K562 (cell line): ENCODE data around the gene ZNF672. TPM values are rescaled to one million over a fixed set of nuclear protein-coding genes. Genes with fewer than 3 reads are reported as not detected.

Experiments
- CTCFL ChIP-seq: IDR thresholded peaks from 2 replicates; pipeline ENCODE4 v1.6.1; 2011; ENCODE audit warnings: borderline replicate concordance, low read depth, mild to moderate bottlenecking, moderate library complexity, low read length; ENCODE audit not compliant: insufficient read depth, poor library complexity, severe bottlenecking
- HDAC8 ChIP-seq: fragments of 450-650 bp; IDR thresholded peaks from 2 replicates; pipeline ENCODE4 v1.6.1; 2016; ENCODE audit warnings: mild to moderate bottlenecking, missing genetic modification characterization, moderate library complexity, missing compliant biosample characterization
- KLF1 ChIP-seq: fragments of 450-650 bp; IDR thresholded peaks from 2 replicates; pipeline ENCODE4 v1.6.1; 2016; ENCODE audit warnings: missing genetic modification characterization, missing compliant biosample characterization
- PURB ChIP-seq: sonication (generic); formaldehyde crosslinking; IDR thresholded peaks from 2 replicates; pipeline ENCODE4 v1.9.0; 2021; ENCODE audit warnings: low read depth, mild to moderate bottlenecking, missing genetic modification reagents
- RBFOX2 ChIP-seq: fragments of 200-400 bp; formaldehyde crosslinking; IDR thresholded peaks from 2 replicates; pipeline ENCODE4 v1.6.1; 2017; ENCODE audit warnings: low read depth, mild to moderate bottlenecking, low read length, moderate library complexity
- RCOR1 ChIP-seq, 2 experiments: IDR thresholded peaks; 2 replicates each; pipeline ENCODE4 v1.6.1; 2012; ENCODE audit warnings: low read depth in 2 of 2, low read length in 2 of 2, borderline replicate concordance in 1 of 2, improper control_type of control experiment in 1 of 2
- SIRT6 ChIP-seq: IDR thresholded peaks from one replicate; pipeline ENCODE4 v1.6.1; 2012; ENCODE audit warnings: low read depth, mild to moderate bottlenecking, control low read depth, inconsistent platforms, low read length, moderate library complexity
- SREBF2 ChIP-seq: sonication (generic); formaldehyde crosslinking; IDR thresholded peaks from 2 replicates; pipeline ENCODE4 v1.4.0; 2020; ENCODE audit warnings: mild to moderate bottlenecking, missing genetic modification reagents
- ZNF184 ChIP-seq: sonication (generic); formaldehyde crosslinking; IDR thresholded peaks from 2 replicates; pipeline ENCODE4 v1.5.0; 2020; ENCODE audit warnings: missing genetic modification reagents
- ZNF384 ChIP-seq: IDR thresholded peaks from 2 replicates; pipeline ENCODE4 v1.6.1; 2012; ENCODE audit warnings: low read depth, low read length, improper control_type of control experiment
- polyA plus RNA-seq, 8 experiments: library from polyadenylated mRNA; depleted of rRNA in 4 of 8; stranded (reverse) in 5 of 8; unstranded in 3 of 8; fragments of >200 nt; fragmentation: Nextera tagmentation in 2 of 8; fragmentation: Illumina TruSeq in 1 of 8; extraction: Ambion mirVana in 2 of 8; extraction: Trizol in 1 of 8; gene quantifications; 2 replicates each; pipeline versions ENCODE4 v1.2.1 to v1.2.3, GENCODE V29; 2011 to 2014; ENCODE audit warnings: inconsistent platforms in 1 of 8, missing spikeins in 1 of 8
- total RNA-seq, 7 experiments: library from RNA; depleted of rRNA in 6 of 7; stranded (reverse); fragments of >200 nt in 6 of 7; fragmentation: Illumina TruSeq in 2 of 7; extraction: Trizol in 2 of 7; gene quantifications; 2 replicates each; pipeline versions ENCODE4 v1.2.1 to v1.2.3, GENCODE V29; 2011 to 2021; ENCODE audit warnings: low replicate concordance in 1 of 7
- TF ChIP-seq, protein P1 (sequence below): sonication (generic); formaldehyde crosslinking; IDR thresholded peaks from 2 replicates; pipeline ENCODE4 v1.8.0; 2023; ENCODE audit warnings: missing genetic modification reagents, mild to moderate bottlenecking, borderline replicate concordance
- TF ChIP-seq, protein P2 (sequence below): sonication (generic); formaldehyde crosslinking; IDR thresholded peaks from 2 replicates; pipeline ENCODE4 v1.8.1; 2022; ENCODE audit warnings: missing genetic modification reagents
- TF ChIP-seq, protein P3 (sequence below): fragments of 200-800 bp; sonication (Bioruptor generic); IDR thresholded peaks from 2 replicates; pipeline ENCODE4 v1.6.1; 2017; ENCODE audit warnings: missing genetic modification characterization, missing compliant biosample characterization

The ZNF672 gene
- total and polyA plus RNA-seq, 9 of the 15 experiments (the other 6 are each of a cell fraction or from before 2014, with no cell fraction given) = 1.9 to 57.9 (median 24.1) TPM

- TF ChIP-seq ZNF184 (no peak), RCOR1 (IDR thresholded peaks at IDR 0.05; ENCODE audit: borderline replicate concordance in 1 of 2, low read depth in 2 of 2, low read length in 2 of 2) (0 out of 4 replicates have a peak, but pooled peaks of 1 of the 2 experiments have one; percentile 17), HDAC8 (tag) (no peak), CTCFL (peak; percentile 67), KLF1 (no peak), RBFOX2 (no peak), SIRT6 (no peak), SREBF2 (CRISPR knock-in tag) (no peak), ZNF384 (peak; percentile 70), PURB (CRISPR knock-in tag) (no peak)
- TF ChIP-seq, protein P1, sequence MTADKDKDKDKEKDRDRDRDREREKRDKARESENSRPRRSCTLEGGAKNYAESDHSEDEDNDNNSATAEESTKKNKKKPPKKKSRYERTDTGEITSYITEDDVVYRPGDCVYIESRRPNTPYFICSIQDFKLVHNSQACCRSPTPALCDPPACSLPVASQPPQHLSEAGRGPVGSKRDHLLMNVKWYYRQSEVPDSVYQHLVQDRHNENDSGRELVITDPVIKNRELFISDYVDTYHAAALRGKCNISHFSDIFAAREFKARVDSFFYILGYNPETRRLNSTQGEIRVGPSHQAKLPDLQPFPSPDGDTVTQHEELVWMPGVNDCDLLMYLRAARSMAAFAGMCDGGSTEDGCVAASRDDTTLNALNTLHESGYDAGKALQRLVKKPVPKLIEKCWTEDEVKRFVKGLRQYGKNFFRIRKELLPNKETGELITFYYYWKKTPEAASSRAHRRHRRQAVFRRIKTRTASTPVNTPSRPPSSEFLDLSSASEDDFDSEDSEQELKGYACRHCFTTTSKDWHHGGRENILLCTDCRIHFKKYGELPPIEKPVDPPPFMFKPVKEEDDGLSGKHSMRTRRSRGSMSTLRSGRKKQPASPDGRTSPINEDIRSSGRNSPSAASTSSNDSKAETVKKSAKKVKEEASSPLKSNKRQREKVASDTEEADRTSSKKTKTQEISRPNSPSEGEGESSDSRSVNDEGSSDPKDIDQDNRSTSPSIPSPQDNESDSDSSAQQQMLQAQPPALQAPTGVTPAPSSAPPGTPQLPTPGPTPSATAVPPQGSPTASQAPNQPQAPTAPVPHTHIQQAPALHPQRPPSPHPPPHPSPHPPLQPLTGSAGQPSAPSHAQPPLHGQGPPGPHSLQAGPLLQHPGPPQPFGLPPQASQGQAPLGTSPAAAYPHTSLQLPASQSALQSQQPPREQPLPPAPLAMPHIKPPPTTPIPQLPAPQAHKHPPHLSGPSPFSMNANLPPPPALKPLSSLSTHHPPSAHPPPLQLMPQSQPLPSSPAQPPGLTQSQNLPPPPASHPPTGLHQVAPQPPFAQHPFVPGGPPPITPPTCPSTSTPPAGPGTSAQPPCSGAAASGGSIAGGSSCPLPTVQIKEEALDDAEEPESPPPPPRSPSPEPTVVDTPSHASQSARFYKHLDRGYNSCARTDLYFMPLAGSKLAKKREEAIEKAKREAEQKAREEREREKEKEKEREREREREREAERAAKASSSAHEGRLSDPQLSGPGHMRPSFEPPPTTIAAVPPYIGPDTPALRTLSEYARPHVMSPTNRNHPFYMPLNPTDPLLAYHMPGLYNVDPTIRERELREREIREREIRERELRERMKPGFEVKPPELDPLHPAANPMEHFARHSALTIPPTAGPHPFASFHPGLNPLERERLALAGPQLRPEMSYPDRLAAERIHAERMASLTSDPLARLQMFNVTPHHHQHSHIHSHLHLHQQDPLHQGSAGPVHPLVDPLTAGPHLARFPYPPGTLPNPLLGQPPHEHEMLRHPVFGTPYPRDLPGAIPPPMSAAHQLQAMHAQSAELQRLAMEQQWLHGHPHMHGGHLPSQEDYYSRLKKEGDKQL = no peak
- TF ChIP-seq, protein P2, sequence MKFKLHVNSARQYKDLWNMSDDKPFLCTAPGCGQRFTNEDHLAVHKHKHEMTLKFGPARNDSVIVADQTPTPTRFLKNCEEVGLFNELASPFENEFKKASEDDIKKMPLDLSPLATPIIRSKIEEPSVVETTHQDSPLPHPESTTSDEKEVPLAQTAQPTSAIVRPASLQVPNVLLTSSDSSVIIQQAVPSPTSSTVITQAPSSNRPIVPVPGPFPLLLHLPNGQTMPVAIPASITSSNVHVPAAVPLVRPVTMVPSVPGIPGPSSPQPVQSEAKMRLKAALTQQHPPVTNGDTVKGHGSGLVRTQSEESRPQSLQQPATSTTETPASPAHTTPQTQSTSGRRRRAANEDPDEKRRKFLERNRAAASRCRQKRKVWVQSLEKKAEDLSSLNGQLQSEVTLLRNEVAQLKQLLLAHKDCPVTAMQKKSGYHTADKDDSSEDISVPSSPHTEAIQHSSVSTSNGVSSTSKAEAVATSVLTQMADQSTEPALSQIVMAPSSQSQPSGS = no peak
- TF ChIP-seq, protein P3, sequence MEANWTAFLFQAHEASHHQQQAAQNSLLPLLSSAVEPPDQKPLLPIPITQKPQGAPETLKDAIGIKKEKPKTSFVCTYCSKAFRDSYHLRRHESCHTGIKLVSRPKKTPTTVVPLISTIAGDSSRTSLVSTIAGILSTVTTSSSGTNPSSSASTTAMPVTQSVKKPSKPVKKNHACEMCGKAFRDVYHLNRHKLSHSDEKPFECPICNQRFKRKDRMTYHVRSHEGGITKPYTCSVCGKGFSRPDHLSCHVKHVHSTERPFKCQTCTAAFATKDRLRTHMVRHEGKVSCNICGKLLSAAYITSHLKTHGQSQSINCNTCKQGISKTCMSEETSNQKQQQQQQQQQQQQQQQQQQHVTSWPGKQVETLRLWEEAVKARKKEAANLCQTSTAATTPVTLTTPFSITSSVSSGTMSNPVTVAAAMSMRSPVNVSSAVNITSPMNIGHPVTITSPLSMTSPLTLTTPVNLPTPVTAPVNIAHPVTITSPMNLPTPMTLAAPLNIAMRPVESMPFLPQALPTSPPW (CRISPR knock-in tag) = no peak
- TF ChIP-seq, all 486 proteins: peak for 18
These were observed 46.7 kb downstream of the ZNF672 start (continued) for GRCh38 chr1:248884632-248885295.
